K562 (cell line): ENCODE results near the gene HSPA4L. TPM values are rescaled to one million over a fixed set of nuclear protein-coding genes. Genes with fewer than 3 reads are reported as not detected.

ENCODE experiments used
- CBFA2T2 ChIP-seq: fragments of 450-650 bp; conservative IDR thresholded peaks from 2 replicates; pipeline ENCODE4 v1.6.1; 2017; ENCODE audit warnings: mild to moderate bottlenecking
- CHD7 ChIP-seq: fragments of 200-600 bp; sonication (generic); IDR thresholded peaks from one replicate; pipeline ENCODE4 v1.6.1; 2012; ENCODE audit warnings: mild to moderate bottlenecking, low read depth, low read length, inconsistent platforms
- ETV5 ChIP-seq: sonication (generic); formaldehyde crosslinking; IDR thresholded peaks from 2 replicates; pipeline ENCODE4 v1.4.0; 2020; ENCODE audit warnings: low read depth, mild to moderate bottlenecking, missing genetic modification reagents
- HDAC2 ChIP-seq: fragments of 450-650 bp; IDR thresholded peaks from 2 replicates; pipeline ENCODE4 v1.6.1; 2016; ENCODE audit warnings: mild to moderate bottlenecking
- MGA ChIP-seq: fragments of 450-650 bp; IDR thresholded peaks from 2 replicates; pipeline ENCODE4 v1.6.1; 2016; ENCODE audit warnings: mild to moderate bottlenecking, moderate library complexity
- polyA plus RNA-seq, 8 experiments: library from polyadenylated mRNA; depleted of rRNA in 4 of 8; stranded (reverse) in 5 of 8; unstranded in 3 of 8; fragments of >200 nt; fragmentation: Nextera tagmentation in 2 of 8; fragmentation: Illumina TruSeq in 1 of 8; extraction: Ambion mirVana in 2 of 8; extraction: Trizol in 1 of 8; gene quantifications; 2 replicates each; pipeline versions ENCODE4 v1.2.1 to v1.2.3, GENCODE V29; 2011 to 2014; ENCODE audit warnings: inconsistent platforms in 1 of 8, missing spikeins in 1 of 8
- total RNA-seq, 7 experiments: library from RNA; depleted of rRNA in 6 of 7; stranded (reverse); fragments of >200 nt in 6 of 7; fragmentation: Illumina TruSeq in 2 of 7; extraction: Trizol in 2 of 7; gene quantifications; 2 replicates each; pipeline versions ENCODE4 v1.2.1 to v1.2.3, GENCODE V29; 2011 to 2021; ENCODE audit warnings: low replicate concordance in 1 of 7

The HSPA4L gene
- total and polyA plus RNA-seq, 9 of the 15 experiments (the other 6 are each of a cell fraction or from before 2014, with no cell fraction given) = 12.3 to 37.0 (median 21.7) TPM

- no peak for TF ChIP-seq CHD7
- TF ChIP-seq CBFA2T2 = peak; percentile 64
- 0 out of 2 replicates have a peak, but pooled peaks have one; percentile 44 for TF ChIP-seq ETV5
- peak; percentile 47 for TF ChIP-seq MGA
- TF ChIP-seq HDAC2 = no peak
These were observed 62.5 kb downstream of the HSPA4L start (continued) for GRCh38 chr4:127844601-127845116.
